Panc1 (cell line): ENCODE results near the gene IGF1. TPM values are rescaled to one million over a fixed set of nuclear protein-coding genes. Genes with fewer than 3 reads are reported as not detected.

ENCODE experiments used
- ATAC-seq: fragments of 200-7000 bp; cut with Tn5 transposase; 2 replicates; pipeline ENCODE4 v1.9.1; 2020; ENCODE audit warnings: mild to moderate bottlenecking, moderate library complexity
- BruUV-seq: library from RNA; stranded (reverse); fragments of 400-500 nt; replicated peaks from 2 replicates; lab custom pipeline; 2021; lab: Mats Ljungman, UMichigan
- CTCF ChIA-PET: fragments of 300-600 bp; sonication (Branson Sonifier 250); formaldehyde crosslinking; loops from one replicate; lab custom pipeline; 2022; ENCODE audit warnings: antibody characterized with exemption; lab: Charles Lee
- POLR2A ChIA-PET: fragments of 300-600 bp; sonication (Branson Sonifier 250); formaldehyde crosslinking; loops from one replicate; lab custom pipeline; 2022; ENCODE audit warnings: antibody characterized with exemption; lab: Charles Lee
- DNase-seq: peaks from one replicate; pipeline ENCODE4 v3.0.0-alpha.2; 2010; ENCODE audit warnings: low read depth, low spot score
- H3K27ac ChIP-seq: 2 replicates; pipeline ENCODE4 v1.5.1; 2011; ENCODE audit warnings: mild to moderate bottlenecking, low read length, inconsistent platforms
- H3K27me3 ChIP-seq: fragments of 200-500 bp; sonication (Bioruptor generic); 2 replicates; pipeline ENCODE4 v1.6.0; 2014; ENCODE audit warnings: low read length, inconsistent platforms; ENCODE audit not compliant: control insufficient read depth, insufficient read depth
- H3K36me3 ChIP-seq: fragments of 200-500 bp; sonication (Bioruptor generic); 2 replicates; pipeline ENCODE4 v1.5.1; 2014; ENCODE audit warnings: inconsistent platforms, mild to moderate bottlenecking, low read length, moderate library complexity; ENCODE audit not compliant: control insufficient read depth, insufficient read depth
- H3K4me1 ChIP-seq: 2 replicates; pipeline ENCODE4 v1.5.1; 2011; ENCODE audit warnings: inconsistent platforms, mild to moderate bottlenecking, low read length, moderate library complexity; ENCODE audit not compliant: control insufficient read depth, insufficient read depth
- H3K4me3 ChIP-seq, 2 experiments: 2 replicates each; pipeline ENCODE4 v1.5.1; 2011 to 2012; ENCODE audit warnings: low read depth in 2 of 2, low read length in 2 of 2, mild to moderate bottlenecking in 2 of 2, inconsistent platforms in 1 of 2, moderate library complexity in 1 of 2
- H3K9me3 ChIP-seq: fragments of 200-500 bp; sonication (Bioruptor generic); 2 replicates; pipeline ENCODE4 v1.5.1; 2014; ENCODE audit warnings: low read depth, mild to moderate bottlenecking, inconsistent platforms, low read length, moderate library complexity; ENCODE audit not compliant: control insufficient read depth, insufficient read depth
- CTCF ChIP-seq: fragments of 450-650 bp; IDR thresholded peaks from 2 replicates; pipeline ENCODE4 v1.5.1; 2017; ENCODE audit warnings: mild to moderate bottlenecking
- POLR2AphosphoS5 ChIP-seq: IDR thresholded peaks from 2 replicates; pipeline ENCODE4 v1.6.1; 2012; ENCODE audit warnings: mild to moderate bottlenecking, low read depth, low read length, moderate library complexity
- REST ChIP-seq, 2 experiments: IDR thresholded peaks; 2 replicates each; pipeline ENCODE4 v1.6.1; 2011 to 2012; ENCODE audit warnings: low read depth in 2 of 2, control low read depth in 1 of 2, low read length in 1 of 2, mild to moderate bottlenecking in 1 of 2, moderate library complexity in 1 of 2; ENCODE audit not compliant: insufficient read depth in 1 of 2
- SIN3A ChIP-seq: IDR thresholded peaks from 2 replicates; pipeline ENCODE4 v1.6.1; 2012; ENCODE audit warnings: low read depth, mild to moderate bottlenecking, low read length, moderate library complexity, borderline replicate concordance; ENCODE audit not compliant: insufficient read depth
- TCF7L2 ChIP-seq: IDR thresholded peaks from 2 replicates; pipeline ENCODE4 v1.6.1; 2011; ENCODE audit warnings: mild to moderate bottlenecking, low read depth, low read length, inconsistent platforms
- in situ Hi-C: cut with HindIII; loops from 2 replicates; pipeline ENCODE4 v1.10.0; 2016; ENCODE audit warnings: low sequenced_read_pairs, low pct_unique_long_range_greater_than_20kb
- intact Hi-C: fragments of 100-400 bp; cut with micrococcal nuclease; formaldehyde crosslinking; loops from one replicate; pipeline ENCODE4 v1.10.0; 2022; ENCODE audit not compliant: unreplicated experiment
- total RNA-seq: library from RNA; stranded (reverse); gene quantifications from one replicate; pipeline ENCODE4 v1.2.1, GENCODE V29; 2021; ENCODE audit not compliant: unreplicated experiment

Gene IGF1
- total RNA-seq, 1 experiment from 2014 or later: not detected

GRCh38 chr12:102463659-102464249, 16.6 kb downstream of the IGF1 start:
- CTCF ChIA-PET: no interaction called here
- DNase-seq (no peak), ATAC-seq (no peak)

DNA sequence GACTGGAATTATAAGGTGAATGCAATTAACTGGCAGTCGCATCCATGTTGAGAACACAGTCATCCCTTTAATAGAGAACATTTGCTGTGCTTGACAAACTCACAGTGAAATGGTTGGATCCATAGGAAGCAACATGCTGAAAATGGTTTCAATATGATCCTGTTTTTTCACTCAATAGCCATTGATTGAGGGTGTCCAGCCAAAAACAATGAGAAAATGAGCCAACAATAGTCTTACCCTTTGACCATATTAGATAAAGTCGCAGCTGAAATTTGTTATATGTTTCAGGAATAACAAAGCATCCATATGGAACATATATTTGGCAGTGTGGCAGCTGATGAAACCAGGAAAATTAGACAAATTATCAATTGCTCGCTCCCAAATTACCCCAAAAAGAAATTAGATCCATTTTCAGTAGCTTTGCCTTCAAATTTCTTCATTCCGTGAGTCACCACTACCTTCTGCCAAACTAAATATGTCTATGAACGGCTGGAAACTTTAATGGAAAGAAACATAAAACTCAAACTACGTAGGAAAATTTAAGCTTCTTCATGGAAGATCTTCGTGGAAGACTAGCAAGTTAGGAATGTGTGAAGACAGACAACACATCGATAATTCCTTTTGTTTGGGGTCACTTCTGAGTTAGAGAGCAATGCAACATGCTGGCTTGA, 17.4 kb downstream of the IGF1 start:
- ChIA-PET POLR2A (no interaction called here), CTCF (no interaction called here)
- Histone ChIP-seq H3K4me3 (no peak overlapping the region), H3K4me1 (no peaks in the 10 kb centered on the region), H3K9me3 (no peaks in the 10 kb centered on the region), H3K27me3 (no peaks in the 10 kb centered on the region), H3K36me3 (no peaks in the 10 kb centered on the region), H3K27ac (no peak overlapping the region)
- DNase-seq (no peak), ATAC-seq (no peak)
- intact Hi-C loops: no loop called here
- TF ChIP-seq REST (IDR thresholded peaks at IDR 0.05; ENCODE audit: insufficient read depth in 1 of 2, low read depth in 2 of 2, low read length in 1 of 2): no peak
- no peak for TF ChIP-seq POLR2AphosphoS5
- no peak for TF ChIP-seq TCF7L2
- no peak for TF ChIP-seq SIN3A
- TF ChIP-seq CTCF: no peak
- no TSS peak for BruUV-seq
- in situ Hi-C loops: no loop called here

More at GRCh38 chr12:102463659-102464249, 16.6 kb downstream of the IGF1 start:
- POLR2A ChIA-PET: no interaction called here
- Histone ChIP-seq H3K36me3 (no peaks in the 10 kb centered on the region), H3K4me3 (no peak overlapping the region), H3K27ac (no peak overlapping the region), H3K9me3 (no peaks in the 10 kb centered on the region), H3K4me1 (no peaks in the 10 kb centered on the region), H3K27me3 (no peaks in the 10 kb centered on the region)
- intact Hi-C loops: no loop called here
- no TSS peak for BruUV-seq
- in situ Hi-C loops: no loop called here
- TF ChIP-seq SIN3A (no peak), CTCF (no peak), REST (IDR thresholded peaks at IDR 0.05; ENCODE audit: insufficient read depth in 1 of 2, low read depth in 2 of 2, low read length in 1 of 2) (no peak)
